ENCODE measurements around the gene PDE4D. TPM values are rescaled to one million over a fixed set of nuclear protein-coding genes. Genes with fewer than 3 reads are reported as not detected.

Gene PDE4D
- total RNA-seq, 2 experiments from 2014 or later, result 0.50 to 0.51 TPM

GRCh38 chr5:59275170-59275509 lies 618.4 kb downstream of the PDE4D start:
- CTCF ChIA-PET (ENCODE audit: unreplicated experiment), result no interaction called here
- no peak overlapping the region for H2AFZ ChIP-seq (ENCODE audit: low read length)
- BruUV-seq (replicated peaks), result no TSS peak

GRCh38 chr5:59274106-59274636 lies 619.4 kb downstream of the PDE4D start:
- no peak for TF ChIP-seq EZH2phosphoT487 (IDR thresholded peaks at IDR 0.05; ENCODE audit: borderline replicate concordance, low read depth, low read length)
- TF ChIP-seq, protein P1, sequence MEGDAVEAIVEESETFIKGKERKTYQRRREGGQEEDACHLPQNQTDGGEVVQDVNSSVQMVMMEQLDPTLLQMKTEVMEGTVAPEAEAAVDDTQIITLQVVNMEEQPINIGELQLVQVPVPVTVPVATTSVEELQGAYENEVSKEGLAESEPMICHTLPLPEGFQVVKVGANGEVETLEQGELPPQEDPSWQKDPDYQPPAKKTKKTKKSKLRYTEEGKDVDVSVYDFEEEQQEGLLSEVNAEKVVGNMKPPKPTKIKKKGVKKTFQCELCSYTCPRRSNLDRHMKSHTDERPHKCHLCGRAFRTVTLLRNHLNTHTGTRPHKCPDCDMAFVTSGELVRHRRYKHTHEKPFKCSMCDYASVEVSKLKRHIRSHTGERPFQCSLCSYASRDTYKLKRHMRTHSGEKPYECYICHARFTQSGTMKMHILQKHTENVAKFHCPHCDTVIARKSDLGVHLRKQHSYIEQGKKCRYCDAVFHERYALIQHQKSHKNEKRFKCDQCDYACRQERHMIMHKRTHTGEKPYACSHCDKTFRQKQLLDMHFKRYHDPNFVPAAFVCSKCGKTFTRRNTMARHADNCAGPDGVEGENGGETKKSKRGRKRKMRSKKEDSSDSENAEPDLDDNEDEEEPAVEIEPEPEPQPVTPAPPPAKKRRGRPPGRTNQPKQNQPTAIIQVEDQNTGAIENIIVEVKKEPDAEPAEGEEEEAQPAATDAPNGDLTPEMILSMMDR (conservative IDR thresholded peaks at IDR 0.05; ENCODE audit: low read length), result no peak
- H4K20me1 ChIP-seq (ENCODE audit: insufficient read depth, low read length), result no peaks in the 10 kb centered on the region
- no peak overlapping the region for H2AFZ ChIP-seq (ENCODE audit: low read length)
- no TSS peak for BruUV-seq (replicated peaks)
- H3K9me2 ChIP-seq (ENCODE audit: insufficient read depth, low read length), result no peaks in the 10 kb centered on the region
- no peak overlapping the region for H3K4me3 ChIP-seq (ENCODE audit: low read depth, low read length, poor library complexity, severe bottlenecking)
- no peak overlapping the region for H3K4me2 ChIP-seq (ENCODE audit: low read length)
- no peaks in the 10 kb centered on the region for H3K36me3 ChIP-seq (ENCODE audit: insufficient read depth, low read length)
- ChIA-PET POLR2A (no interaction called here), CTCF (ENCODE audit: unreplicated experiment) (interaction anchor here (1.0 kb wide), 1 partner anchor 86 kb away, joined by 4 read pairs; no protein-coding TSS in a partner anchor)
- intact Hi-C loops (cut with micrococcal nuclease; ENCODE audit: unreplicated experiment), result no loop called here
- H3K4me1 ChIP-seq (ENCODE audit: insufficient read depth, low read length, poor library complexity, severe bottlenecking), result no peaks in the 10 kb centered on the region
- no peak overlapping the region for H3K27ac ChIP-seq (ENCODE audit: low read depth, low read length, poor library complexity, severe bottlenecking)
- H3K9me3 ChIP-seq (ENCODE audit: low read length), result no peaks in the 10 kb centered on the region
- H3K79me2 ChIP-seq (ENCODE audit: insufficient read depth, low read depth, low read length), result no peaks in the 10 kb centered on the region
- no peak for DNase-seq (ENCODE audit: low spot score)

More at GRCh38 chr5:59275170-59275509, 618.4 kb downstream of the PDE4D start:
- Histone ChIP-seq H4K20me1 (ENCODE audit: insufficient read depth, low read length) (no peaks in the 10 kb centered on the region), H3K27ac (ENCODE audit: low read depth, low read length, poor library complexity, severe bottlenecking) (no peak overlapping the region), H3K4me3 (ENCODE audit: low read depth, low read length, poor library complexity, severe bottlenecking) (no peak overlapping the region), H3K36me3 (ENCODE audit: insufficient read depth, low read length) (no peaks in the 10 kb centered on the region), H3K4me1 (ENCODE audit: insufficient read depth, low read length, poor library complexity, severe bottlenecking) (no peaks in the 10 kb centered on the region), H3K79me2 (ENCODE audit: insufficient read depth, low read depth, low read length) (no peaks in the 10 kb centered on the region), H3K9me2 (ENCODE audit: insufficient read depth, low read length) (no peaks in the 10 kb centered on the region), H3K9me3 (ENCODE audit: low read length) (no peaks in the 10 kb centered on the region), H3K4me2 (ENCODE audit: low read length) (no peak overlapping the region)
- POLR2A ChIA-PET, result no interaction called here
- no peak for DNase-seq (ENCODE audit: low spot score)
- intact Hi-C loops (cut with micrococcal nuclease; ENCODE audit: unreplicated experiment), result no loop called here
- TF ChIP-seq, protein P1 (conservative IDR thresholded peaks at IDR 0.05; ENCODE audit: low read length), result no peak
- TF ChIP-seq EZH2phosphoT487 (IDR thresholded peaks at IDR 0.05; ENCODE audit: borderline replicate concordance, low read depth, low read length), result no peak

DNA sequence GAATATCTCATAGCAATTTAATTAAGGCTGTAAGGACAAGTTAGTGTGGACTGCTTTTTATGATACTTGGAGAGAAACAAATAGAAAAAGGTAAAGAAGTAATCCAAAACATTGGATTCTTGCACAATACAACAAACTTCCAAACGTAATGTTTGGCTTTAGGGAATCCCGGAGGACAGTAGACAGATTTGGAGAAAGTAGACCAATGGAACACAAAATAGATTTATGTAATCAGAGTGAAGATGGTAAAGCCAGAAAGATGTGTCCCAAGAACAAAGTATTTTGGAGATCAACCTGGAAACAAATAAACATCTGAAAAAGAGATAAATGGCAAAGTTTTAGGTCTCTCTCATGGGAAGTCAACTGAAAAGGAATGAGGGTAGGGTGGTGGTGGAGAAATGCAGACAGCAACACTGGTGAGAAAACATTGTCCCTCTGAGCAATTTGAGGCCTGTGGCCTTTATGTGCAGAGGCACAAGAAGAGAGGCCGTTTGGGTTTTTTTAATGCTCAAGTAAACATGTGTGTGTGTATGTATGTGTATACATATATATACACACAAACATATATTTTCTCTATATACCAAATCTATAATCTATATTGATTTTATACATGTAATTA lies 620.6 kb downstream of the PDE4D start:
- ChIA-PET CTCF (ENCODE audit: unreplicated experiment) (no interaction called here), POLR2A (no interaction called here)
- Histone ChIP-seq H3K4me3 (ENCODE audit: low read depth, low read length, poor library complexity, severe bottlenecking) (no peak overlapping the region), H3K9me2 (ENCODE audit: insufficient read depth, low read length) (no peaks in the 10 kb centered on the region), H3K4me2 (ENCODE audit: low read length) (no peak overlapping the region), H3K79me2 (ENCODE audit: insufficient read depth, low read depth, low read length) (no peaks in the 10 kb centered on the region), H4K20me1 (ENCODE audit: insufficient read depth, low read length) (no peaks in the 10 kb centered on the region), H3K27ac (ENCODE audit: low read depth, low read length, poor library complexity, severe bottlenecking) (no peak overlapping the region), H3K9me3 (ENCODE audit: low read length) (no peaks in the 10 kb centered on the region), H3K36me3 (ENCODE audit: insufficient read depth, low read length) (no peaks in the 10 kb centered on the region), H3K4me1 (ENCODE audit: insufficient read depth, low read length, poor library complexity, severe bottlenecking) (no peaks in the 10 kb centered on the region), H2AFZ (ENCODE audit: low read length) (no peak overlapping the region)
- DNase-seq (ENCODE audit: low spot score), result no peak
- intact Hi-C loops (cut with micrococcal nuclease; ENCODE audit: unreplicated experiment), result no loop called here
- TF ChIP-seq EZH2phosphoT487 (IDR thresholded peaks at IDR 0.05; ENCODE audit: borderline replicate concordance, low read depth, low read length), result no peak
- TF ChIP-seq, protein P1 (conservative IDR thresholded peaks at IDR 0.05; ENCODE audit: low read length), result no peak
- BruUV-seq (replicated peaks), result no TSS peak
